ENCODE measurements around the gene DRG2.
A peak's percentile ranks its signal among the peaks of the same experiment; 100 is the strongest.

The DRG2 gene

DNA sequence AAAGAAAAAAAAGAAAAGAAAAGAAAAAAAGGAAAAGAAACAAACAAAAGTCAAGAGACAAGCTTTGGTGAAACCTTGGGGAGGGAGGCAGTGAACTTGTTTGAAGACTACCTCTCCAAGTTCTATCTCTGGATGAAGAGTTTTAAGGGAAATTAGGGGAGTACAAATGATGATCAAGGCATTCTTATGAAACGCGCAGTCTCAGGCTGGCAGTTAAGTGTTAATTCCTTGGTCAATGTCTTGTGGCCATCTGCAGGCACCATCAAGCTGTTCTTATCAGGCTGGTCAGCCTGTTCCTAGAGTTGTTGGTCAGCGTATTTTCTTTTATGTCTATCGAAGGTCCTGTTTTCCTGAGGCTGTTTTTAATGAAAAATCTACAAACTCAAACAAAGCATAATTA is 8.2 kb upstream of the DRG2 start:
- DNase-seq: no peak

DNA sequence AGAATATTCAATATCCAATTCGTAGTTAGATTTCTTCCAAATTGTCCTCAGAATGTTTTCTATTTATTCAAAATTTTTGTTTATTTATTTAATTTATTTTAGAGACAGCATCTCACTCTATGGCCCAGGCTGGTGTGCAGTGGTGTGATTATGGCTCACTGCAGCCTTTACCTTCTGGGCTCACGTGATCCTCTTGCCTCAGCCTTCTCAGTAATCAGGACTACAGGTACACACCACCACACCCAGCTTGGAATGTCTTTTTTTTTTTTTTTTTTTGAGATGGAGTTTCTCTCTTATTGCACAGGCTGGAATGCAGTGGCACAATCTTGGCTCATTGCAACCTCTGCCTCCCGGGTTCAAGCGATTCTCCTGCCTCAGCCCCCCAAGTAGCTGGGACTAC is 3.5 kb upstream of the DRG2 start:
- DNase-seq: no peak

- no peak for DNase-seq
Measured at GRCh38 chr17:18089613-18090012, 1.9 kb downstream of the DRG2 start.

DNA sequence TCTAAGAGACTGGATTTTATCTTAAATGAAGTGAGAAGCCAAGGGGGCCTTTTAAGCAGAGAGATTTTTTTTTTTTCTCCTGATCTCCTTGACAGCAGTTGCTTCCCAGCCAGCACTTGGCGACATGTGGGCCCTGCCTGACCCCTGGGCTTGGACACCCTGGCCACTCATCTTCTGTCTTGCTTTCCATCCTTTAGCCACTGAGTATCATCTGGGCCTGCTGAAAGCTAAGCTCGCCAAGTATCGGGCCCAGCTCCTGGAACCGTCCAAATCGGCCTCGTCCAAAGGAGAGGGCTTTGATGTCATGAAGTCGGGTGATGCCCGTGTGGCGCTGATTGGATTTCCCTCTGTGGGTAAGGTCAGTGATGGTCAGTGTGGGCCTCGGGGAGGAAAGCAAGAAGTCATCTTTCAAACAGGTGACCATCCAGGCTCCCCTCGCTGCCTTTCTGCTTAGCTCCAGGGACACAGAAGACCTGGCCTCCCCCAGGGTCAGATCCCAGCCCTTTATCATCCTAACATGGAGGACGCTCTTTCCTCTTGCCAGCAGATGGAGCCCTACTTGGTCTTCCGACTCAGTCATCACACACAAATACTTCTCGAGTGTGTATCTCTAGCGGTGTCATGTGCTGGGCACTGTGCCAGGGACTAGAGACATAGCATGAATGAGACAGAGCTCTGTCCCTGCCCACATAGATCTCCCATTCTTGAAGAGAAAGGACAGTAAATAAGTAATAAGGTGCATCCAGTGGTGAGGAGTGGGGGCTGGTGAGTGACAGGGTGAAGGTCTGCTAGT is 6.1 kb downstream of the DRG2 start:
- DNase-seq: peak; percentile 52

DNA sequence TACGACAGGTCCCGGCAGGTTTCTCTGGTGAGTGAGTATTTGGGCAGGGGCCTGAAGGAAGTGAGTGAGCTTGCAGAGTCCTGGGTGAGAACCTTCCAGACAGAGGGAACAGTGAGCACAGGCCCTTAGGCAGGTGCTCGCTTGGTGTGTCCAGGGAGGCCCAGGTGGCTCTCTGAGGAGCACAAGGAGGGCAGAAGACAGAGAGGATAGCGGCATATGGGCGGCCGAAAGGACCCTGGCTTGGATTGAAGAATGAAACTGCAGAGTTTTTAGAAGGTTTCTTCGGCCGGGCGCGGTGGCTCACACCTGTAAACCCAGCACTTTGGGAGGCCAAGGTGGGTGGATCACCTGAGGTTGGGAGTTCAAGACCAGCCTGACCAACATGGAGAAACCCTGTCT is 6.7 kb downstream of the DRG2 start:
- DNase-seq: no peak

DNA sequence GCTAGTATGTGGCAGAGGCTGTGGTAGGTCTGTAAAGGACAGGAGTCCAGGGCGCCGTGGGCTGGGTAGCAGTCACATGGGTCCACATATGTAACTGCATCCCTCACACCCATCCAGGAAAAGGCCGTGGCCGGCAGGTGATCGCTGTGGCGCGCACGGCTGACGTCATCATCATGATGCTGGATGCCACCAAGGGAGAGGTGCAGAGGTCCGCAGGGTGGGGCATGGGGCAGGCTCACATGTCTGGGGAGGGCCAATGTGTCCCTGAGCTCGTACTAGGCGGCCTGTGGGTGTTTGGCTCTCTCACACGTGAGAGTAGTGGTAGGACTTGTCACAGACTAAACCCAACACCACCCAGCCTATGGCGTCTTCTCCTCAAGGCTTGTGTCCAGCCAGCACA is 11.8 kb downstream of the DRG2 start:
- DNase-seq: no peak

- no peak for DNase-seq
Measured at GRCh38 chr17:18100616-18101015, 12.9 kb downstream of the DRG2 start.

DNA sequence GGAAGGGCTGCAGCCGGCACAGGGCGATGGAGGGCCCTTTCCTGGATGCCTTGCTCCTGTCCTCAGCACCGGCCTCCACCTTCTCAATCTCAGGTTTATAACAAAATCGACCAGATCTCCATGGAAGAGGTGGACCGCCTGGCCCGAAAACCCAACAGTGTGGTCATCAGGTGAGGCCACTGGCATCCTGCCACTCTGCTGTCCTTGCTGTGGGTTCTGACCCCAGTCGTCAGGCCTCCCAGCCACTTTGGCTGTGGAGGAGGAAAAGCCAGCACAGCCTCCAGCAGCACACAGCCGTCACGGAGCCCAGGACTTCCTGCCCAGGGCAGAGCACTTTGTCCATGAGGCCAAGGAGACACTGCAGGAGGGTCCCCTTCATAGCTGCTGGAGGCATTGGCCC is 14.1 kb downstream of the DRG2 start:
- no peak for DNase-seq

GRCh38 chr17:18102640-18103039 is 14.9 kb downstream of the DRG2 start:
- no peak for DNase-seq

- no peak for DNase-seq
Measured at GRCh38 chr17:18105027-18105426, 17.3 kb downstream of the DRG2 start.

GRCh38 chr17:18105595-18105994 is 17.8 kb downstream of the DRG2 start:
- DNase-seq: no peak

- DNase-seq: no peak
Measured at GRCh38 chr17:18106211-18106610, 18.5 kb downstream of the DRG2 start.

DNA sequence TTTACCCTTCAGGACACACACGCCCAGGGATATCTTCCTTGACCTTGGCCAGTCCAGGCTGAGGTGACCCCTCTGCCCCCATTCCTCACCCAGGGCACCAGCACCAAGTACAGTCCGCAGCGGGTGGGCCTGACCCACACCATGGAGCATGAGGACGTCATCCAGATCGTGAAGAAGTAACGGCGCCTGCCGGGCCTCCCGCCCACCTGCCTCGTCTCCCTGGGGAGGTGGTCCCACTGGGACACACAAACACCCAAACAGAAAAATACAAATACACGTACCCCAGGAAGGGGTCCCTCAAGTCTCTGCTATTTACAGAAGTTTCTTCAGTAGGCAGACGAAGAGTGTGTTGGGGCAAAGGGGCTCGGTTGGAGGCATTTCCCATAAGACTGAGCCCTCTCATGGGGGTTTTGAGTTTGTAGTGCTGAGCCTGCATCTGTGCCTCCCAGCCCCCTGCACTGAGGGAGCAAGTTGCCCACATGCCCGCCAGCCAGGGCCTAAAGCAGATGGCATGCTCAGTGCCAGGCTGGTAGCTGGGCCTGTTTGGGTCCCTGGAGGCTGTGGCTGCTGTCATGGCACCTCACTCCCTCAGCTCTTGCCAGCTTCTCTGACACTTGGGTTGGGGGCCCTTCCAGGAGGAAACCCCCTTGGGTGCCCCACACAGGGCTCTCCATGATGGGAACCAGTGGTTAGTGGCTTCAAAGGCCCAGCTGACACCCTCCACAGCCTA is 19.5 kb downstream of the DRG2 start:
- DNase-seq: no peak

GRCh38 chr17:18107971-18108370 is 20.2 kb downstream of the DRG2 start:
- no peak for DNase-seq

GRCh38 chr17:18108401-18109312 is 20.9 kb downstream of the DRG2 start, which contains the start of gene MYO15A:
Gene MYO15A (plus strand): TSS chr17:18108756. CDS start chr17:18118801, 10,045 bp downstream.
- DNase-seq: no peak

- no peak for DNase-seq
Measured at GRCh38 chr17:18109935-18110485, 22.3 kb downstream of the DRG2 start.

GRCh38 chr17:18110636-18111145 is 22.9 kb downstream of the DRG2 start:
- DNase-seq: no peak

GRCh38 chr17:18111330-18111971 is 23.7 kb downstream of the DRG2 start:
- DNase-seq: no peak

GRCh38 chr17:18115517-18115916 is 27.8 kb downstream of the DRG2 start:
- DNase-seq: no peak

DNA sequence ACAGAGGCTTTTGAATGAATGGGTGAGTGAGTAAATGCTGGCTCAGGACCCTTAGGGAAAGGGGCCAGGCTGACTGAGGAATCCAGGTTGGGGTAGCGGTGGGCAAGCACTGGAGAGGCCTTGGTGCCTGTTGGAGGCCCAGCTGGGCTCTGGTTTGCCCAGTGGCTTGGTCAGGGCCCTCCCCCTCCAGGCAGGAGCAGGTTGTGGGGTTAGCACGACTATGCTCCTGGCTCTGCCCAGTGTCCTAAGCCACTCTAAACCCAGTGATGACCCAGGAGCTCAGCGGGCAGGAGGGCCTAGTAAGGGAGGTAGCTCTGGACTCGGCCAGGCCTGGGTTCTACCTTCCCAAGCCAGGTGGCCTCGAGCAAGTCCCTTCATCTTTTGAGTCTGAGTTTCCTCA is 28.3 kb downstream of the DRG2 start:
- no peak for DNase-seq

GRCh38 chr17:18117533-18117932 is 29.8 kb downstream of the DRG2 start:
- DNase-seq: no peak

All from NCI-H510A (cell line).